Adrenal gland (tissue), 12 donors: Measurements from ENCODE around the gene NXNL1. TPM values are rescaled to one million over a fixed set of nuclear protein-coding genes. Genes with fewer than 3 reads are reported as not detected.

Experiments used
- DNase-seq, 7 donors: peaks; one replicate each; pipeline ENCODE4 v3.0.0-alpha.2; 2019 to 2020
- H3K27ac ChIP-seq, 5 donors: fragments of 200-600 bp; sonication (generic) in 4 of 5; 1 replicate in 3 of 5; 2 replicates in 2 of 5; pipeline versions ENCODE4 v1.5.1 to v1.8.0; 2016 to 2020; ENCODE audit warnings: mild to moderate bottlenecking in 1 of 5
- H3K27me3 ChIP-seq: fragments of 200-600 bp; 2 replicates; pipeline ENCODE4 v1.8.0; 2021
- H3K36me3 ChIP-seq, 2 donors: fragments of 200-600 bp; replicated peaks in 1 of 2; 1 replicate in 1 of 2; 2 replicates in 1 of 2; pipeline versions ENCODE4 v1.5.1 to v1.8.0; 2018 to 2022
- H3K4me1 ChIP-seq, 2 donors: fragments of 200-600 bp; replicated peaks in 1 of 2; 1 replicate in 1 of 2; 2 replicates in 1 of 2; pipeline versions ENCODE4 v1.5.1 to v1.8.0; 2018 to 2021
- H3K4me3 ChIP-seq, 4 donors: fragments of 200-600 bp; sonication (generic) in 3 of 4; one replicate each; pipeline ENCODE4 v1.5.1; 2016 to 2018
- H3K9me3 ChIP-seq, 3 donors: fragments of 200-600 bp; sonication (generic) in 1 of 3; replicated peaks in 1 of 3; 1 replicate in 2 of 3; 2 replicates in 1 of 3; pipeline versions ENCODE4 v1.5.1 to v1.8.0; 2016 to 2021
- CTCF ChIP-seq, 6 experiments: fragments of 450-650 bp in 4 of 6; fragments of 200-600 bp in 2 of 6; sonication (generic) in 1 of 6; IDR thresholded peaks; 1 replicate in 5 of 6; 2 replicates in 1 of 6; pipeline versions ENCODE4 v1.5.1 to v1.8.0; 2016 to 2021; ENCODE audit warnings: antibody characterized with exemption in 6 of 6, mild to moderate bottlenecking in 2 of 6, moderate library complexity in 1 of 6
- POLR2A ChIP-seq, 2 donors: fragments of 450-650 bp; IDR thresholded peaks; one replicate each; pipeline ENCODE4 v1.6.1; 2017; ENCODE audit warnings: antibody characterized with exemption in 2 of 2, mild to moderate bottlenecking in 2 of 2, moderate library complexity in 1 of 2
- WGBS, 4 donors: extraction: QIAGEN DNeasy Blood & Tissue Kit in 2 of 4; methylation state at CpG; one replicate each; pipeline versions ENCODE4 v1.1.5 to v1.1.7; 2013 to 2017; 5-methylcytosine and 5-hydroxymethylcytosine counted together
- intact Hi-C, 2 donors: fragments of 100-400 bp; cut with DNase I; formaldehyde crosslinking; loops; one replicate each; pipeline versions ENCODE4 v1.14.1 to v1.15.0; 2022 to 2023
- polyA plus RNA-seq, 3 donors: library from polyadenylated mRNA; stranded (reverse); fragments of 200-250 nt in 2 of 3; fragments of 350-450 nt in 1 of 3; fragmentation: Illumina TruSeq in 1 of 3; extraction: RNeasy Lipid Tissue Mini Kit (QIAGEN cat#74804) in 1 of 3; gene quantifications; one replicate each; pipeline ENCODE4 v1.2.3, GENCODE V29; 2013 to 2014
- total RNA-seq, 9 donors: library from RNA; depleted of rRNA in 4 of 9; stranded (reverse); fragments of >200 nt in 4 of 9; fragments of 120-200 nt in 1 of 9; fragmentation: NEBNext Ultra II Directional in 1 of 9; extraction: Animal tissue kit (Norgen Biotek cat#: 25700) in 1 of 9; gene quantifications; one replicate each; pipeline versions ENCODE4 v1.1.0 to v1.2.4, GENCODE V29; 2013 to 2023
- donor health status: healthy with polysubstance abuse.
- donor health status: Bipolar disorder and iron deficiency.
- donor health status: DM: yes; HTN: yes; CAD: no.
- donor health status: DM: no; HTN: no; CAD: no.
- donor health status: DM: no; HTN: no; CAD: no.
- donor health status: DM: yes; HTN: yes; CAD: no.

Gene NXNL1
- total and polyA plus RNA-seq, 12 donors: 0.41 to 4.8 (median 1.7) TPM; not detected in 5

GRCh38 chr19:17451820-17452219 lies 8.9 kb downstream of the NXNL1 start:
- Histone ChIP-seq H3K27me3 (peaks cover 17% of the 10 kb centered on the region), H3K4me3 (no peak overlapping the region), H3K36me3 (no peaks in the 10 kb centered on the region), H3K9me3 (no peaks in the 10 kb centered on the region), H3K4me1 (peaks cover 0 to 3% of the 10 kb centered on the region in 2 donors), H3K27ac (no peak overlapping the region)
- intact Hi-C loops: no loop called here
- 85 to 89% (median 88%) methylated on average over 4 of the region's 4 CpGs for WGBS, 4 donors
- no peak for TF ChIP-seq POLR2A (IDR thresholded peaks at IDR 0.05)
- no peak for DNase-seq

- intact Hi-C loops: no loop called here
- Histone ChIP-seq H3K9me3 (no peaks in the 10 kb centered on the region), H3K4me1 (peaks cover 0 to 3% of the 10 kb centered on the region in 2 donors), H3K4me3 (no peak overlapping the region), H3K27ac (peak overlapping the region in 1 of 5 donors; percentile 4), H3K36me3 (no peaks in the 10 kb centered on the region), H3K27me3 (peaks cover 5% of the 10 kb centered on the region)
- 43 to 50% (median 44%) methylated on average over 8 of the region's 8 CpGs for WGBS, 4 donors
- DNase-seq: peak in 4 of 7 donors; percentile 39 to 46 (median 42)
- TF ChIP-seq CTCF (IDR thresholded peaks at IDR 0.05) (no peak), POLR2A (IDR thresholded peaks at IDR 0.05) (no peak)
Observed at GRCh38 chr19:17450264-17451075, 10.3 kb downstream of the NXNL1 start.

- Histone ChIP-seq H3K9me3 (no peaks in the 10 kb centered on the region), H3K36me3 (no peaks in the 10 kb centered on the region), H3K27me3 (no peaks in the 10 kb centered on the region), H3K27ac (peak within 1 kb of the TSS in 3 of 5 donors; percentile 26 to 70 (median 70)), H3K4me3 (peak within 1 kb of the TSS in 3 of 4 donors; percentile 18 to 70 (median 51)), H3K4me1 (peaks cover 0 to 3% of the 10 kb centered on the region in 2 donors)
- WGBS, 4 donors: 0 to 5% (median 3%) methylated on average over 11 to 80 of the region's 81 CpGs
- intact Hi-C loops: loop anchor here in 1 of 2 donors (10.0 kb wide), 1 partner anchor 326 kb away; no protein-coding TSS in a partner anchor
- DNase-seq: peak; percentile 56 to 76 (median 62)
- TF ChIP-seq CTCF (IDR thresholded peaks at IDR 0.05) (peak; percentile 26 to 58 (median 41)), POLR2A (IDR thresholded peaks at IDR 0.05) (peak in 1 of 2 donors; percentile 19)
Observed at GRCh38 chr19:17448131-17448967, 12.4 kb downstream of the NXNL1 start, which contains the start of gene TMEM221. TMEM221 (minus strand) TSS chr19:17448668; CDS start chr19:17448462, 206 bp downstream.

- Histone ChIP-seq H3K4me1 (peaks cover 0 to 3% of the 10 kb centered on the region in 2 donors), H3K4me3 (peak overlapping the region in 2 of 4 donors; percentile 51 to 70), H3K9me3 (no peaks in the 10 kb centered on the region), H3K36me3 (no peaks in the 10 kb centered on the region), H3K27ac (peak overlapping the region in 3 of 5 donors; percentile 26 to 70 (median 70)), H3K27me3 (no peaks in the 10 kb centered on the region)
- no peak for DNase-seq
- no peak for TF ChIP-seq CTCF (IDR thresholded peaks at IDR 0.05)
- TF ChIP-seq POLR2A (IDR thresholded peaks at IDR 0.05): no peak
- intact Hi-C loops: loop anchor here in 1 of 2 donors (10.0 kb wide), 1 partner anchor 327 kb away; no protein-coding TSS in a partner anchor
- 28 to 37% (median 33%) methylated on average over 5 of the region's 5 CpGs for WGBS, 4 donors
Observed at GRCh38 chr19:17447704-17448130, 13.0 kb downstream of the NXNL1 start.
